D721Med (cell line): Measurements from ENCODE around the gene TAF1D.

ENCODE experiments used
- DNase-seq: peaks from one replicate; pipeline ENCODE4 v3.0.0; 2011; ENCODE audit warnings: low spot score; ENCODE audit not compliant: insufficient read length
- FAIRE-seq: peaks from 2 replicates; lab custom pipeline; 2011; peaks lifted over from hg19 to GRCh38; lab: Jason Lieb, UNC
- TF ChIP-seq, protein P1 (sequence below): IDR thresholded peaks from 2 replicates; pipeline ENCODE4 v1.5.1; 2012; ENCODE audit warnings: mild to moderate bottlenecking, control low read depth; ENCODE audit not compliant: insufficient read depth; ENCODE audit errors: missing control alignments

The TAF1D gene

DNA sequence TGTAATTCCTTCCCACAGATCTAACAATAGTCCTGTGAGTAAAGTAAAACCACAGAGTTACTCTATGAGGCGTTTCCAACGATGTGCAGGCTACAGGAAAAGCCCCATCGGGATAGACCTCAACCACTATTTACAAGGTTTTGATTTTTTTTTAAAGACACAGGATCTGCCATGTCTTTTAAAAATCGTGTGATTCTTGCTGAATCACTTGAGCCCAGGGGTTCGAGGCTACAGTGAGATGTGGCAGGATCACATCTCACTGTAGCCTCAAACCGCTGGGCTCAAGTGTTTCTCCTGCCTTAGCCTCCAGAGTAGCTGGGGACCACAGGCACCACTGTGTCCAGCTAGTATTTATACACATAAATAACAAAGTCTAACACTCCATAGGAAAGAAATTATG is 7.8 kb downstream of the TAF1D start:
- FAIRE-seq: no peak

GRCh38 chr11:93732237-93732892 is 8.9 kb downstream of the TAF1D start:
- DNase-seq: no peak
- TF ChIP-seq, protein P1, sequence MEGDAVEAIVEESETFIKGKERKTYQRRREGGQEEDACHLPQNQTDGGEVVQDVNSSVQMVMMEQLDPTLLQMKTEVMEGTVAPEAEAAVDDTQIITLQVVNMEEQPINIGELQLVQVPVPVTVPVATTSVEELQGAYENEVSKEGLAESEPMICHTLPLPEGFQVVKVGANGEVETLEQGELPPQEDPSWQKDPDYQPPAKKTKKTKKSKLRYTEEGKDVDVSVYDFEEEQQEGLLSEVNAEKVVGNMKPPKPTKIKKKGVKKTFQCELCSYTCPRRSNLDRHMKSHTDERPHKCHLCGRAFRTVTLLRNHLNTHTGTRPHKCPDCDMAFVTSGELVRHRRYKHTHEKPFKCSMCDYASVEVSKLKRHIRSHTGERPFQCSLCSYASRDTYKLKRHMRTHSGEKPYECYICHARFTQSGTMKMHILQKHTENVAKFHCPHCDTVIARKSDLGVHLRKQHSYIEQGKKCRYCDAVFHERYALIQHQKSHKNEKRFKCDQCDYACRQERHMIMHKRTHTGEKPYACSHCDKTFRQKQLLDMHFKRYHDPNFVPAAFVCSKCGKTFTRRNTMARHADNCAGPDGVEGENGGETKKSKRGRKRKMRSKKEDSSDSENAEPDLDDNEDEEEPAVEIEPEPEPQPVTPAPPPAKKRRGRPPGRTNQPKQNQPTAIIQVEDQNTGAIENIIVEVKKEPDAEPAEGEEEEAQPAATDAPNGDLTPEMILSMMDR: no peak
- no peak for FAIRE-seq

More for the DNA sequence above, 7.8 kb downstream of the TAF1D start:
- DNase-seq: no peak
- TF ChIP-seq, protein P1: no peak

- TF ChIP-seq, protein P1: no peak
- DNase-seq: no peak
- no peak for FAIRE-seq
These were observed 10.9 kb downstream of the TAF1D start for GRCh38 chr11:93730108-93731107.

- no peak for DNase-seq
- FAIRE-seq: no peak
- TF ChIP-seq, protein P1: no peak
These were observed 12.1 kb downstream of the TAF1D start for GRCh38 chr11:93729129-93729616.

DNA sequence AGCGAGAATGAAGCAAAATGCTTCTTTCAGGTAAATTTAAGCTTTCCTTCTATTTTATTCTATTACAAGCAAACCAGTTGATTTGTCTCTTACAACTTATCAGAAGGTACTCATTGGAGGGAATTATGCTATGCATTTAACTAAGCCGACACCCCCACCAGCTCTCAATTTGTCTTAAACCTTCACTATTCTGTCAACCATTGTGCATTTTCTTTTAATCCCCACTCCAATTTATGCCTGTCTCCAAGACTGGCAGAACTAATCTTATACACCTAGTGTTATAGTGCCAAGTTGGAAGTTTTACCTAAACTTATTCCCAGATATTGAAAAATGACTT is 12.5 kb downstream of the TAF1D start:
- DNase-seq (no peak), FAIRE-seq (no peak)
- TF ChIP-seq, protein P1: no peak

GRCh38 chr11:93727985-93728791 is 13.1 kb downstream of the TAF1D start:
- DNase-seq (no peak), FAIRE-seq (no peak)
- TF ChIP-seq, protein P1: no peak
